Measurements from ENCODE around the gene TUBA1C.

- TF ChIP-seq BCL11A (tag by site-specific recombination; IDR thresholded peaks at IDR 0.05; ENCODE audit: low read depth) (no peak), ZNF2 (tag by site-specific recombination; IDR thresholded peaks at IDR 0.05) (no peak)
Measured at GRCh38 chr12:49273726-49274395, 9.0 kb downstream of the TUBA1C start.
